Activated CD4-positive, alpha-beta T cell treated with anti-CD3 and anti-CD28 coated beads, Interleukin-2, amount 10 ng/mL, durations not matched to agents 7 days and 5 days (primary cell): ENCODE results near the gene TAS2R46. TPM values are rescaled to one million over a fixed set of nuclear protein-coding genes. Genes with fewer than 3 reads are reported as not detected.
"Not testable (repeated sequence)": the region's sequence is repeated elsewhere in the genome, so short reads cannot be mapped to it uniquely, and the experiment has no call there.

Source experiments
- CTCF ChIA-PET: fragments of 350-600 bp; sonication (Branson Sonifier 250); formaldehyde crosslinking; loops from one replicate; lab custom pipeline; 2021; ENCODE audit warnings: antibody characterized with exemption; lab: Charles Lee
- POLR2A ChIA-PET: fragments of 350-600 bp; sonication (Branson Sonifier 250); formaldehyde crosslinking; loops from one replicate; lab custom pipeline; 2021; ENCODE audit warnings: antibody characterized with exemption; lab: Charles Lee
- DNase-seq: peaks from one replicate; pipeline ENCODE4 v3.0.0-alpha.2; 2020
- H3K27ac Mint-ChIP-seq: one replicate; pipeline ENCODE4 v1.8.0; 2021; ENCODE audit warnings: mild to moderate bottlenecking, moderate library complexity, mixed read lengths
- H3K27me3 Mint-ChIP-seq: one replicate; pipeline ENCODE4 v1.8.0; 2021; ENCODE audit warnings: mixed read lengths
- H3K36me3 Mint-ChIP-seq: one replicate; pipeline ENCODE4 v1.8.0; 2021; ENCODE audit warnings: low read depth, mixed read lengths
- H3K4me1 Mint-ChIP-seq: one replicate; pipeline ENCODE4 v1.8.0; 2021; ENCODE audit warnings: mixed read lengths
- H3K4me3 Mint-ChIP-seq: one replicate; pipeline ENCODE4 v1.8.0; 2021; ENCODE audit warnings: mild to moderate bottlenecking, moderate library complexity, mixed read lengths
- H3K9me3 Mint-ChIP-seq: one replicate; pipeline ENCODE4 v1.8.0; 2021; ENCODE audit warnings: mixed read lengths
- total RNA-seq, 2 experiments: library from RNA; stranded (reverse); gene quantifications; one replicate each; pipeline ENCODE4 v1.2.3, GENCODE V29; 2021

TAS2R46 gene
- total RNA-seq, 2 experiments from 2014 or later, result 0.97 to 1.2 TPM

- Mint-ChIP-seq H3K9me3 (peaks cover 6% of the 10 kb centered on the region), H3K36me3 (peaks cover 23% of the 10 kb centered on the region), H3K27ac (no peak overlapping the region), H3K4me1 (peaks cover 4% of the 10 kb centered on the region), H3K27me3 (no peaks in the 10 kb centered on the region), H3K4me3 (no peak overlapping the region)
- ChIA-PET CTCF (no interaction called here), POLR2A (no interaction called here)
- no peak for DNase-seq
Measured at GRCh38 chr12:11071414-11071813, 9.3 kb upstream of the TAS2R46 start.

- Mint-ChIP-seq H3K4me3 (no peak overlapping the region), H3K36me3 (peaks cover 23% of the 10 kb centered on the region)
Measured at GRCh38 chr12:11070999-11071398, 8.9 kb upstream of the TAS2R46 start.

GRCh38 chr12:11069854-11070365 is 7.8 kb upstream of the TAS2R46 start:
- Mint-ChIP-seq H3K4me3 (no peak overlapping the region), H3K27ac (no peak overlapping the region), H3K36me3 (peaks cover 26% of the 10 kb centered on the region), H3K9me3 (peaks cover 6% of the 10 kb centered on the region), H3K27me3 (no peaks in the 10 kb centered on the region), H3K4me1 (no peaks in the 10 kb centered on the region)
- ChIA-PET POLR2A (no interaction called here), CTCF (no interaction called here)
- no peak for DNase-seq

More at GRCh38 chr12:11070999-11071398, 8.9 kb upstream of the TAS2R46 start:
- Mint-ChIP-seq H3K4me1 (peaks cover 4% of the 10 kb centered on the region), H3K27ac (no peak overlapping the region), H3K27me3 (no peaks in the 10 kb centered on the region), H3K9me3 (peaks cover 6% of the 10 kb centered on the region)
- CTCF ChIA-PET, result no interaction called here
- POLR2A ChIA-PET, result no interaction called here
- DNase-seq, result no peak

GRCh38 chr12:11067514-11067913 is 5.4 kb upstream of the TAS2R46 start:
- H3K36me3 Mint-ChIP-seq, result peaks cover 17% of the 10 kb centered on the region
- H3K27ac Mint-ChIP-seq, result no peak overlapping the region
- CTCF ChIA-PET, result no interaction called here
- H3K27me3 Mint-ChIP-seq, result no peaks in the 10 kb centered on the region
- no peak for DNase-seq
- H3K4me1 Mint-ChIP-seq, result no peaks in the 10 kb centered on the region
- POLR2A ChIA-PET, result no interaction called here
- no peak overlapping the region for H3K4me3 Mint-ChIP-seq
- peaks cover 6% of the 10 kb centered on the region for H3K9me3 Mint-ChIP-seq

GRCh38 chr12:11059784-11060183 is 2.3 kb downstream of the TAS2R46 start:
- Mint-ChIP-seq H3K27me3 (no peaks in the 10 kb centered on the region), H3K36me3 (peaks cover 19% of the 10 kb centered on the region), H3K4me1 (no peaks in the 10 kb centered on the region), H3K9me3 (peaks cover 8% of the 10 kb centered on the region), H3K4me3 (no peak overlapping the region), H3K27ac (no peak overlapping the region)
- POLR2A ChIA-PET, result no interaction called here
- DNase-seq, result no peak
- CTCF ChIA-PET, result no interaction called here

- ChIA-PET CTCF (no interaction called here), POLR2A (no interaction called here)
- H3K9me3 Mint-ChIP-seq, result peaks cover 8% of the 10 kb centered on the region
- DNase-seq, result no peak
- H3K27ac Mint-ChIP-seq, result no peak overlapping the region
- H3K27me3 Mint-ChIP-seq, result no peaks in the 10 kb centered on the region
- no peaks in the 10 kb centered on the region for H3K4me1 Mint-ChIP-seq
- H3K4me3 Mint-ChIP-seq, result no peak overlapping the region
- H3K36me3 Mint-ChIP-seq, result peaks cover 19% of the 10 kb centered on the region
Measured at GRCh38 chr12:11059041-11059440, 3.1 kb downstream of the TAS2R46 start.

- peaks cover 17% of the 10 kb centered on the region for H3K9me3 Mint-ChIP-seq
- peaks cover 23% of the 10 kb centered on the region for H3K36me3 Mint-ChIP-seq
- no peak overlapping the region for H3K4me3 Mint-ChIP-seq
- H3K4me1 Mint-ChIP-seq, result no peaks in the 10 kb centered on the region
- POLR2A ChIA-PET, result no interaction called here
- CTCF ChIA-PET, result no interaction called here
- no peaks in the 10 kb centered on the region for H3K27me3 Mint-ChIP-seq
- H3K27ac Mint-ChIP-seq, result no peak overlapping the region
- no peak for DNase-seq
Measured at GRCh38 chr12:11055306-11055705, 6.8 kb downstream of the TAS2R46 start.

- H3K4me1 Mint-ChIP-seq, CTCF ChIA-PET, H3K27ac Mint-ChIP-seq, POLR2A ChIA-PET, H3K27me3 Mint-ChIP-seq, DNase-seq, H3K9me3 Mint-ChIP-seq, H3K4me3 Mint-ChIP-seq: not testable (repeated sequence)
- peaks cover 34% of the 10 kb centered on the region for H3K36me3 Mint-ChIP-seq
Measured at GRCh38 chr12:11049806-11050531, 12.1 kb downstream of the TAS2R46 start.

GRCh38 chr12:11041366-11041765 is 20.7 kb downstream of the TAS2R46 start:
- H3K36me3 Mint-ChIP-seq, result peaks cover 45% of the 10 kb centered on the region
- H3K4me3 Mint-ChIP-seq, H3K27ac Mint-ChIP-seq, H3K27me3 Mint-ChIP-seq, DNase-seq, H3K9me3 Mint-ChIP-seq, CTCF ChIA-PET, POLR2A ChIA-PET, H3K4me1 Mint-ChIP-seq: not testable (repeated sequence)

- H3K27ac Mint-ChIP-seq, result no peak overlapping the region
- CTCF ChIA-PET, result no interaction called here
- POLR2A ChIA-PET, result no interaction called here
- H3K36me3 Mint-ChIP-seq, result peaks cover 46% of the 10 kb centered on the region
- H3K4me3 Mint-ChIP-seq, result no peak overlapping the region
- peaks cover 7% of the 10 kb centered on the region for H3K9me3 Mint-ChIP-seq
- no peaks in the 10 kb centered on the region for H3K27me3 Mint-ChIP-seq
- H3K4me1 Mint-ChIP-seq, result peaks cover 1% of the 10 kb centered on the region
- no peak for DNase-seq
Measured at GRCh38 chr12:11040162-11040561, 21.9 kb downstream of the TAS2R46 start.

GRCh38 chr12:11039171-11039570 is 22.9 kb downstream of the TAS2R46 start:
- Mint-ChIP-seq H3K4me3 (no peak overlapping the region), H3K4me1 (peaks cover 2% of the 10 kb centered on the region), H3K9me3 (peaks cover 8% of the 10 kb centered on the region), H3K36me3 (peaks cover 39% of the 10 kb centered on the region), H3K27ac (no peak overlapping the region), H3K27me3 (no peaks in the 10 kb centered on the region)
- DNase-seq, result no peak
- CTCF ChIA-PET, result interaction anchor here (0.5 kb wide), 1 partner anchor 1069 kb away, joined by 3 read pairs; no protein-coding TSS in a partner anchor
- POLR2A ChIA-PET, result no interaction called here

- DNase-seq, POLR2A ChIA-PET, CTCF ChIA-PET, H3K4me3 Mint-ChIP-seq, H3K27ac Mint-ChIP-seq, H3K27me3 Mint-ChIP-seq, H3K4me1 Mint-ChIP-seq, H3K9me3 Mint-ChIP-seq: not testable (repeated sequence)
- H3K36me3 Mint-ChIP-seq, result peaks cover 30% of the 10 kb centered on the region
Measured at GRCh38 chr12:11033959-11034358, 28.1 kb downstream of the TAS2R46 start.

GRCh38 chr12:11031307-11031706 is 30.8 kb downstream of the TAS2R46 start, which contains the start of gene TAS2R31:
TAS2R31 (minus strand) TSS chr12:11031407; CDS start chr12:11031335, 72 bp downstream.
- CTCF ChIA-PET, result no interaction called here
- Mint-ChIP-seq H3K4me3 (no peak within 1 kb of the TSS), H3K36me3 (peaks cover 40% of the 10 kb centered on the region), H3K9me3 (peaks cover 6% of the 10 kb centered on the region), H3K27ac (no peak within 1 kb of the TSS), H3K27me3 (no peaks in the 10 kb centered on the region), H3K4me1 (peaks cover 2% of the 10 kb centered on the region)
- DNase-seq, result no peak
- POLR2A ChIA-PET, result no interaction called here
